PC-3 (cell line): ENCODE data around the gene TSEN2. TPM values are rescaled to one million over a fixed set of nuclear protein-coding genes. Genes with fewer than 3 reads are reported as not detected.

Experiments
- ATAC-seq: fragments of 200-7000 bp; cut with Tn5 transposase; 2 replicates; pipeline ENCODE4 v1.9.1; 2020; ENCODE audit warnings: mild to moderate bottlenecking, moderate library complexity
- BruUV-seq: library from RNA; stranded (reverse); fragments of 400-500 nt; replicated peaks from 2 replicates; lab custom pipeline; 2021; lab: Mats Ljungman, UMichigan
- CTCF ChIA-PET: fragments of 300-600 bp; sonication (Branson Sonifier 250); formaldehyde crosslinking; loops from one replicate; lab custom pipeline; 2022; ENCODE audit warnings: antibody characterized with exemption; lab: Charles Lee
- POLR2A ChIA-PET: fragments of 300-600 bp; sonication (Branson Sonifier 250); formaldehyde crosslinking; loops from one replicate; lab custom pipeline; 2022; ENCODE audit warnings: antibody characterized with exemption; ENCODE audit not compliant: unreplicated experiment; lab: Charles Lee
- DNase-seq: peaks from one replicate; pipeline ENCODE4 v3.0.0-alpha.2; 2015
- H2AFZ ChIP-seq: fragments of 300-600 bp; sonication (generic); 2 replicates; pipeline ENCODE4 v1.6.0; 2016; ENCODE audit warnings: antibody characterized with exemption, low read length
- H3F3A ChIP-seq: fragments of 300-600 bp; sonication (generic); one replicate; pipeline ENCODE4 v1.6.0; 2017; ENCODE audit warnings: antibody characterized with exemption, low read length, control low read depth, mild to moderate bottlenecking; ENCODE audit not compliant: unreplicated experiment
- H3K27ac ChIP-seq: fragments of 300-600 bp; sonication (generic); 2 replicates; pipeline ENCODE4 v1.5.1; 2016; ENCODE audit warnings: mild to moderate bottlenecking, low read length
- H3K27me3 ChIP-seq: fragments of 300-600 bp; sonication (generic); 2 replicates; pipeline ENCODE4 v1.6.1; 2016; ENCODE audit warnings: low read length, mixed read lengths
- H3K36me3 ChIP-seq: fragments of 300-600 bp; sonication (generic); 2 replicates; pipeline ENCODE4 v1.6.1; 2016; ENCODE audit warnings: low read depth, mixed run types, low read length, mixed read lengths
- H3K4me1 ChIP-seq: fragments of 300-600 bp; sonication (generic); 2 replicates; pipeline ENCODE4 v1.5.1; 2016; ENCODE audit warnings: low read length; ENCODE audit not compliant: insufficient read depth
- H3K4me2 ChIP-seq: fragments of 300-600 bp; sonication (generic); 2 replicates; pipeline ENCODE4 v1.6.0; 2016; ENCODE audit warnings: low read length
- H3K4me3 ChIP-seq: fragments of 300-600 bp; sonication (generic); 2 replicates; pipeline ENCODE4 v1.5.1; 2016; ENCODE audit warnings: mild to moderate bottlenecking, low read length, mixed read lengths
- H3K79me2 ChIP-seq: fragments of 300-600 bp; sonication (generic); 2 replicates; pipeline ENCODE4 v1.6.1; 2017; ENCODE audit warnings: low read length, mixed read lengths
- H3K9ac ChIP-seq: fragments of 300-600 bp; sonication (generic); 2 replicates; pipeline ENCODE4 v1.6.0; 2016; ENCODE audit warnings: mild to moderate bottlenecking, low read length
- H3K9me2 ChIP-seq: fragments of 300-600 bp; sonication (generic); replicated peaks from 2 replicates; pipeline ENCODE4 v1.6.1; 2016; ENCODE audit warnings: mixed run types, low read length, mixed read lengths
- H3K9me3 ChIP-seq: fragments of 300-600 bp; sonication (generic); 2 replicates; pipeline ENCODE4 v1.6.1; 2016; ENCODE audit warnings: low read length, mixed read lengths
- H4K20me1 ChIP-seq: fragments of 300-600 bp; sonication (generic); 2 replicates; pipeline ENCODE4 v1.6.1; 2016; ENCODE audit warnings: low read length, mixed read lengths
- CTCF ChIP-seq: fragments of 300-600 bp; sonication (generic); conservative IDR thresholded peaks from 2 replicates; pipeline ENCODE4 v1.5.1; 2017; ENCODE audit warnings: antibody characterized with exemption, low read depth, mild to moderate bottlenecking, low read length
- EZH2 ChIP-seq: fragments of 300-600 bp; sonication (generic); IDR thresholded peaks from one replicate; pipeline ENCODE4 v1.6.1; 2017; ENCODE audit warnings: antibody characterized with exemption, mild to moderate bottlenecking, low read length; ENCODE audit not compliant: unreplicated experiment
- EZH2phosphoT487 ChIP-seq: fragments of 300-600 bp; sonication (generic); IDR thresholded peaks from 2 replicates; pipeline ENCODE4 v1.6.1; 2018; ENCODE audit warnings: mild to moderate bottlenecking, antibody characterized with exemption, low read length, borderline replicate concordance
- intact Hi-C: fragments of 100-400 bp; cut with micrococcal nuclease; formaldehyde crosslinking; loops from 2 replicates; pipeline ENCODE4 v1.9.0; 2023
- total RNA-seq: library from RNA; depleted of rRNA; stranded (reverse); fragments of >200 nt; gene quantifications from 2 replicates; pipeline ENCODE4 v1.2.3, GENCODE V29; 2014; rRNA removed

TSEN2 gene
- total RNA-seq, 1 experiment from 2014 or later, result 40.2 TPM

DNA sequence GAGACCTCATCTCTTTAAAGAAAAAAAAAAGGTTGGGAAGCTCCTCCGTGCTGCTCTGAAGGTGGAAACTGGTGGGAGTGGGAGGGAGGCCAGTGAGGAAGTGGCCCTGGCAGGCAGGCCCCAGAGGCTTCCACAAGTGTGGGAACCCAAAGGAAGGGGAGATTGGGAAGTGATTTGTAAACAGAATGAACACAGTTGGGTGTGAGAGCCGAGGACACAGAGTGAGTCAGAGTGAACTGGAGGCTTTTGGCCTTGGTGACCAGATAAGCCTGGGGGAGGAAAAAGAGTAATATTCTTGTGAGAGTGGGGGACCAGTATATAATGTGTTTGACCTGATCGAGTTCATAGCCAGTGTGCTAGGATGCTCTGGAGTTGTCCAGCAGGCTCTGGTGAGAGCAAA lies 95.6 kb downstream of the TSEN2 start:
- peak; percentile 60 for ATAC-seq
- intact Hi-C loops, result no loop called here

DNA sequence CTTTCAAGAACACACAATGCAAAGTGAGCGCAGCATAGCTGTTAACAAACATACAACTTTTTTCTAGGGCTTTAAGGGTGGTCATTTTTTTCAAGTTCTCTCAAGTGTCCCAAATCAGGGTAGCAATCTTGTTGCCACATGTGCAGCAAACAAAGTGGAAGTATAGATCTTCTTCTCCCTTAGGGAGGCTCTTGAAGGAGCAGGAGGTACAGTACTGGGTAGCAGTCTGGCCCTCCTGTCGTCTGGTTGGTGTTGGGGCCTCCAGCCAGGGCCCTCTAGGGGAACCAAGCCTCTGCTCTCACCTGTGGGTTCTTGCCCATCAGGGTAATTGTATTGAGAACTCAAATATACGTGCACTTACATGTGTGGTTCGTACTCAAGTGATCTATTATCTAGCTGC lies 98.5 kb downstream of the TSEN2 start:
- BruUV-seq, result TSS peak; percentile 10
- peaks cover 65% of the 10 kb centered on the region for H3K36me3 ChIP-seq
- POLR2A ChIA-PET, result no interaction called here

More for the DNA sequence above, 95.6 kb downstream of the TSEN2 start:
- TF ChIP-seq EZH2phosphoT487, result no peak
- TF ChIP-seq CTCF, result no peak
- TF ChIP-seq EZH2, result no peak
- H3K27ac ChIP-seq, result peak overlapping the region; percentile 21; the same call in 1 of the 2 replicates
- no peaks in the 10 kb centered on the region for H3K27me3 ChIP-seq
- H3K4me3 ChIP-seq, result no peak overlapping the region
- no peak overlapping the region for H3K4me2 ChIP-seq
- H4K20me1 ChIP-seq, result no peaks in the 10 kb centered on the region
- H3K9me3 ChIP-seq, result no peaks in the 10 kb centered on the region
- no peaks in the 10 kb centered on the region for H3K9me2 ChIP-seq
- no peaks in the 10 kb centered on the region for H3K79me2 ChIP-seq
- CTCF ChIA-PET, result no interaction called here
- DNase-seq, result no peak
- H2AFZ ChIP-seq, result no peak overlapping the region
- no peak overlapping the region for H3K9ac ChIP-seq
- peaks cover 63% of the 10 kb centered on the region for H3K36me3 ChIP-seq
- POLR2A ChIA-PET, result no interaction called here
- no TSS peak for BruUV-seq
- 0 out of 2 replicates have a peak, but pooled peaks cover 6% of the 10 kb centered on the region for H3K4me1 ChIP-seq
- peaks cover 5% of the 10 kb centered on the region for H3F3A ChIP-seq

More for the DNA sequence above, 98.5 kb downstream of the TSEN2 start:
- DNase-seq, result no peak
- Histone ChIP-seq H3K4me1 (0 out of 2 replicates have a peak, but pooled peaks cover 6% of the 10 kb centered on the region), H3K4me3 (no peak overlapping the region), H4K20me1 (no peaks in the 10 kb centered on the region), H3F3A (peaks cover 5% of the 10 kb centered on the region), H3K4me2 (no peak overlapping the region), H3K27ac (no peak overlapping the region), H3K9me3 (no peaks in the 10 kb centered on the region), H3K79me2 (no peaks in the 10 kb centered on the region), H3K9me2 (no peaks in the 10 kb centered on the region), H3K9ac (no peak overlapping the region), H3K27me3 (no peaks in the 10 kb centered on the region), H2AFZ (no peak overlapping the region)
- intact Hi-C loops, result no loop called here
- no peak for TF ChIP-seq EZH2
- no peak for TF ChIP-seq EZH2phosphoT487
- no peak for TF ChIP-seq CTCF
- CTCF ChIA-PET, result no interaction called here
- ATAC-seq, result no peak

Other genes starting within 250 kb of the TSEN2 start
- gene PPARG, start 195.4 kb upstream of the TSEN2 start, total RNA-seq, result 208 and 250 TPM in 2 replicates
- 6.6 and 7.9 TPM in 2 replicates for gene MKRN2OS, start 61.0 kb downstream of the TSEN2 start, total RNA-seq
- gene MKRN2, start 72.6 kb downstream of the TSEN2 start, total RNA-seq, result 41.6 and 45.8 TPM in 2 replicates
- 113 and 130 TPM in 2 replicates for gene RAF1, start 179.6 kb downstream of the TSEN2 start, total RNA-seq